Panc1 (cell line): ENCODE measurements around the gene ADIPOR1. TPM values are rescaled to one million over a fixed set of nuclear protein-coding genes. Genes with fewer than 3 reads are reported as not detected.

ENCODE experiments used
- ATAC-seq: fragments of 200-7000 bp; cut with Tn5 transposase; 2 replicates; pipeline ENCODE4 v1.9.1; 2020; ENCODE audit warnings: mild to moderate bottlenecking, moderate library complexity
- BruUV-seq: library from RNA; stranded (reverse); fragments of 400-500 nt; replicated peaks from 2 replicates; lab custom pipeline; 2021; lab: Mats Ljungman, UMichigan
- CTCF ChIA-PET: fragments of 300-600 bp; sonication (Branson Sonifier 250); formaldehyde crosslinking; loops from one replicate; lab custom pipeline; 2022; ENCODE audit warnings: antibody characterized with exemption; lab: Charles Lee
- POLR2A ChIA-PET: fragments of 300-600 bp; sonication (Branson Sonifier 250); formaldehyde crosslinking; loops from one replicate; lab custom pipeline; 2022; ENCODE audit warnings: antibody characterized with exemption; lab: Charles Lee
- DNase-seq: peaks from one replicate; pipeline ENCODE4 v3.0.0-alpha.2; 2010; ENCODE audit warnings: low read depth, low spot score
- H3K27ac ChIP-seq: 2 replicates; pipeline ENCODE4 v1.5.1; 2011; ENCODE audit warnings: mild to moderate bottlenecking, low read length, inconsistent platforms
- H3K27me3 ChIP-seq: fragments of 200-500 bp; sonication (Bioruptor generic); 2 replicates; pipeline ENCODE4 v1.6.0; 2014; ENCODE audit warnings: low read length, inconsistent platforms; ENCODE audit not compliant: control insufficient read depth, insufficient read depth
- H3K36me3 ChIP-seq: fragments of 200-500 bp; sonication (Bioruptor generic); 2 replicates; pipeline ENCODE4 v1.5.1; 2014; ENCODE audit warnings: inconsistent platforms, mild to moderate bottlenecking, low read length, moderate library complexity; ENCODE audit not compliant: control insufficient read depth, insufficient read depth
- H3K4me1 ChIP-seq: 2 replicates; pipeline ENCODE4 v1.5.1; 2011; ENCODE audit warnings: inconsistent platforms, mild to moderate bottlenecking, low read length, moderate library complexity; ENCODE audit not compliant: control insufficient read depth, insufficient read depth
- H3K4me3 ChIP-seq, 2 experiments: 2 replicates each; pipeline ENCODE4 v1.5.1; 2011 to 2012; ENCODE audit warnings: low read depth in 2 of 2, low read length in 2 of 2, mild to moderate bottlenecking in 2 of 2, inconsistent platforms in 1 of 2, moderate library complexity in 1 of 2
- H3K9me3 ChIP-seq: fragments of 200-500 bp; sonication (Bioruptor generic); 2 replicates; pipeline ENCODE4 v1.5.1; 2014; ENCODE audit warnings: low read depth, mild to moderate bottlenecking, inconsistent platforms, low read length, moderate library complexity; ENCODE audit not compliant: control insufficient read depth, insufficient read depth
- POLR2AphosphoS5 ChIP-seq: IDR thresholded peaks from 2 replicates; pipeline ENCODE4 v1.6.1; 2012; ENCODE audit warnings: mild to moderate bottlenecking, low read depth, low read length, moderate library complexity
- SIN3A ChIP-seq: IDR thresholded peaks from 2 replicates; pipeline ENCODE4 v1.6.1; 2012; ENCODE audit warnings: low read depth, mild to moderate bottlenecking, low read length, moderate library complexity, borderline replicate concordance; ENCODE audit not compliant: insufficient read depth
- TCF7L2 ChIP-seq: IDR thresholded peaks from 2 replicates; pipeline ENCODE4 v1.6.1; 2011; ENCODE audit warnings: mild to moderate bottlenecking, low read depth, low read length, inconsistent platforms
- in situ Hi-C: cut with HindIII; loops from 2 replicates; pipeline ENCODE4 v1.10.0; 2016; ENCODE audit warnings: low sequenced_read_pairs, low pct_unique_long_range_greater_than_20kb
- intact Hi-C: fragments of 100-400 bp; cut with micrococcal nuclease; formaldehyde crosslinking; loops from one replicate; pipeline ENCODE4 v1.10.0; 2022; ENCODE audit not compliant: unreplicated experiment
- total RNA-seq: library from RNA; stranded (reverse); gene quantifications from one replicate; pipeline ENCODE4 v1.2.1, GENCODE V29; 2021; ENCODE audit not compliant: unreplicated experiment
- TF ChIP-seq, protein P1 (sequence below), 2 experiments: IDR thresholded peaks; 2 replicates each; pipeline ENCODE4 v1.6.1; 2011 to 2012; ENCODE audit warnings: low read depth in 2 of 2, control low read depth in 1 of 2, low read length in 1 of 2, mild to moderate bottlenecking in 1 of 2, moderate library complexity in 1 of 2; ENCODE audit not compliant: insufficient read depth in 1 of 2
- TF ChIP-seq, protein P2 (sequence below): fragments of 450-650 bp; IDR thresholded peaks from 2 replicates; pipeline ENCODE4 v1.5.1; 2017; ENCODE audit warnings: mild to moderate bottlenecking

The ADIPOR1 gene
- total RNA-seq, 1 experiment from 2014 or later: 78.2 TPM

DNA sequence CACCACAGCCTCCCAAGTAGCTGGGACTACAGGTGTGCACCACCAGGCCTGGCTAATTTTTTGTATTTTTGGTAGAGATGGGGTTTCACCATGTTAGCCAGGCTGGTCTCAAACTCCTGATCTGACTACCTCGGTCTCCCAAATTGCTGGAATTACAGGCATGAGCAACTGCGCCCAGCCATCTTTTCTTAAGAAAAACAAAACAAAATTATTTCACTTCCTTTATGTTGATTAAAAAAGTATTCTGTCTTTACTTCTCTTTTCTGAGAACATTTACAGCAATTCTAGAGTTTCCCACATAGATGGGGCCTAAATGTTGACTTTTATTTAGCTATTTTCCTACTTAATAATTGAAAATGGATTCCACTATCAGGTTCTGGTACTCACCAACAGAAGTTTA lies 31.8 kb upstream of the ADIPOR1 start:
- peaks cover 8% of the 10 kb centered on the region; the same call in 1 of the 2 replicates for H3K27me3 ChIP-seq
- TF ChIP-seq, protein P1, sequence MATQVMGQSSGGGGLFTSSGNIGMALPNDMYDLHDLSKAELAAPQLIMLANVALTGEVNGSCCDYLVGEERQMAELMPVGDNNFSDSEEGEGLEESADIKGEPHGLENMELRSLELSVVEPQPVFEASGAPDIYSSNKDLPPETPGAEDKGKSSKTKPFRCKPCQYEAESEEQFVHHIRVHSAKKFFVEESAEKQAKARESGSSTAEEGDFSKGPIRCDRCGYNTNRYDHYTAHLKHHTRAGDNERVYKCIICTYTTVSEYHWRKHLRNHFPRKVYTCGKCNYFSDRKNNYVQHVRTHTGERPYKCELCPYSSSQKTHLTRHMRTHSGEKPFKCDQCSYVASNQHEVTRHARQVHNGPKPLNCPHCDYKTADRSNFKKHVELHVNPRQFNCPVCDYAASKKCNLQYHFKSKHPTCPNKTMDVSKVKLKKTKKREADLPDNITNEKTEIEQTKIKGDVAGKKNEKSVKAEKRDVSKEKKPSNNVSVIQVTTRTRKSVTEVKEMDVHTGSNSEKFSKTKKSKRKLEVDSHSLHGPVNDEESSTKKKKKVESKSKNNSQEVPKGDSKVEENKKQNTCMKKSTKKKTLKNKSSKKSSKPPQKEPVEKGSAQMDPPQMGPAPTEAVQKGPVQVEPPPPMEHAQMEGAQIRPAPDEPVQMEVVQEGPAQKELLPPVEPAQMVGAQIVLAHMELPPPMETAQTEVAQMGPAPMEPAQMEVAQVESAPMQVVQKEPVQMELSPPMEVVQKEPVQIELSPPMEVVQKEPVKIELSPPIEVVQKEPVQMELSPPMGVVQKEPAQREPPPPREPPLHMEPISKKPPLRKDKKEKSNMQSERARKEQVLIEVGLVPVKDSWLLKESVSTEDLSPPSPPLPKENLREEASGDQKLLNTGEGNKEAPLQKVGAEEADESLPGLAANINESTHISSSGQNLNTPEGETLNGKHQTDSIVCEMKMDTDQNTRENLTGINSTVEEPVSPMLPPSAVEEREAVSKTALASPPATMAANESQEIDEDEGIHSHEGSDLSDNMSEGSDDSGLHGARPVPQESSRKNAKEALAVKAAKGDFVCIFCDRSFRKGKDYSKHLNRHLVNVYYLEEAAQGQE (IDR thresholded peaks at IDR 0.05; ENCODE audit: insufficient read depth in 1 of 2, low read depth in 2 of 2, low read length in 1 of 2): no peak
- TF ChIP-seq POLR2AphosphoS5 (no peak), SIN3A (no peak), TCF7L2 (no peak)
- TF ChIP-seq, protein P2, sequence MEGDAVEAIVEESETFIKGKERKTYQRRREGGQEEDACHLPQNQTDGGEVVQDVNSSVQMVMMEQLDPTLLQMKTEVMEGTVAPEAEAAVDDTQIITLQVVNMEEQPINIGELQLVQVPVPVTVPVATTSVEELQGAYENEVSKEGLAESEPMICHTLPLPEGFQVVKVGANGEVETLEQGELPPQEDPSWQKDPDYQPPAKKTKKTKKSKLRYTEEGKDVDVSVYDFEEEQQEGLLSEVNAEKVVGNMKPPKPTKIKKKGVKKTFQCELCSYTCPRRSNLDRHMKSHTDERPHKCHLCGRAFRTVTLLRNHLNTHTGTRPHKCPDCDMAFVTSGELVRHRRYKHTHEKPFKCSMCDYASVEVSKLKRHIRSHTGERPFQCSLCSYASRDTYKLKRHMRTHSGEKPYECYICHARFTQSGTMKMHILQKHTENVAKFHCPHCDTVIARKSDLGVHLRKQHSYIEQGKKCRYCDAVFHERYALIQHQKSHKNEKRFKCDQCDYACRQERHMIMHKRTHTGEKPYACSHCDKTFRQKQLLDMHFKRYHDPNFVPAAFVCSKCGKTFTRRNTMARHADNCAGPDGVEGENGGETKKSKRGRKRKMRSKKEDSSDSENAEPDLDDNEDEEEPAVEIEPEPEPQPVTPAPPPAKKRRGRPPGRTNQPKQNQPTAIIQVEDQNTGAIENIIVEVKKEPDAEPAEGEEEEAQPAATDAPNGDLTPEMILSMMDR: no peak
- no peaks in the 10 kb centered on the region for H3K4me1 ChIP-seq
- in situ Hi-C loops: no loop called here
- ATAC-seq (no peak), DNase-seq (no peak)
- no peak overlapping the region for H3K4me3 ChIP-seq
- ChIA-PET POLR2A (no interaction called here), CTCF (no interaction called here)
- intact Hi-C loops: loop anchor here (10.0 kb wide), 1 partner anchor 235 kb away; no protein-coding TSS in a partner anchor
- H3K36me3 ChIP-seq: no peaks in the 10 kb centered on the region
- H3K9me3 ChIP-seq: no peaks in the 10 kb centered on the region
- BruUV-seq: no TSS peak
- H3K27ac ChIP-seq: no peak overlapping the region

GRCh38 chr1:202987922-202988583 lies 29.9 kb upstream of the ADIPOR1 start:
- intact Hi-C loops: no loop called here
- DNase-seq: no peak
- no peak for TF ChIP-seq TCF7L2
- no peak for TF ChIP-seq SIN3A
- TF ChIP-seq, protein P2: no peak
- no peak for TF ChIP-seq POLR2AphosphoS5
- TF ChIP-seq, protein P1 (IDR thresholded peaks at IDR 0.05; ENCODE audit: insufficient read depth in 1 of 2, low read depth in 2 of 2, low read length in 1 of 2): no peak
- no peaks in the 10 kb centered on the region for H3K4me1 ChIP-seq
- H3K27me3 ChIP-seq: peaks cover 8% of the 10 kb centered on the region; the same call in 1 of the 2 replicates
- H3K27ac ChIP-seq: no peak overlapping the region
- CTCF ChIA-PET: interaction anchor here (0.6 kb wide), 1 partner anchor 548 kb away, joined by 3 read pairs; no protein-coding TSS in a partner anchor
- H3K4me3 ChIP-seq: no peak overlapping the region
- no TSS peak for BruUV-seq
- ATAC-seq: no peak
- POLR2A ChIA-PET: no interaction called here
- H3K36me3 ChIP-seq: no peaks in the 10 kb centered on the region
- in situ Hi-C loops: no loop called here
- H3K9me3 ChIP-seq: no peaks in the 10 kb centered on the region
